Suprapubic skin (tissue), 4 donors: ENCODE measurements around the gene PLXNB1. TPM values are rescaled to one million over a fixed set of nuclear protein-coding genes. Genes with fewer than 3 reads are reported as not detected.

Experiments
- DNase-seq, 2 donors: peaks; one replicate each; pipeline ENCODE4 v3.0.0-alpha.2; 2019; ENCODE audit warnings: low spot score in 2 of 2
- H3K27ac ChIP-seq: fragments of 200-600 bp; sonication (generic); one replicate; pipeline ENCODE4 v1.5.1; 2019
- H3K27me3 ChIP-seq: fragments of 200-600 bp; sonication (generic); one replicate; pipeline ENCODE4 v1.5.1; 2019
- H3K36me3 ChIP-seq: fragments of 200-600 bp; sonication (generic); one replicate; pipeline ENCODE4 v1.5.1; 2019
- H3K4me1 ChIP-seq: fragments of 200-600 bp; sonication (generic); one replicate; pipeline ENCODE4 v1.5.1; 2019
- H3K4me3 ChIP-seq: fragments of 200-600 bp; sonication (generic); one replicate; pipeline ENCODE4 v1.5.1; 2019; ENCODE audit warnings: mild to moderate bottlenecking
- H3K9me3 ChIP-seq: fragments of 200-600 bp; sonication (generic); one replicate; pipeline ENCODE4 v1.5.1; 2019
- EP300 ChIP-seq: sonication (generic); formaldehyde crosslinking; IDR thresholded peaks from one replicate; pipeline ENCODE4 v1.6.1; 2017; ENCODE audit warnings: antibody characterized with exemption
- POLR2A ChIP-seq, 2 donors: fragments of 450-650 bp; IDR thresholded peaks; one replicate each; pipeline ENCODE4 v1.6.1; 2017; ENCODE audit warnings: antibody characterized with exemption in 2 of 2, mild to moderate bottlenecking in 2 of 2, moderate library complexity in 2 of 2
- POLR2AphosphoS5 ChIP-seq, 3 donors: sonication (generic); formaldehyde crosslinking; IDR thresholded peaks; one replicate each; pipeline ENCODE4 v1.6.1; 2017; ENCODE audit warnings: antibody characterized with exemption in 3 of 3
- WGBS: methylation state at CpG from one replicate; pipeline ENCODE4 v1.1.5; 2018; 5-methylcytosine and 5-hydroxymethylcytosine counted together
- total RNA-seq, 4 donors: library from RNA; depleted of rRNA; stranded (reverse); fragments of >200 nt; gene quantifications; one replicate each; pipeline ENCODE4 v1.1.0, GENCODE V29; 2016
- TF ChIP-seq, protein P1 (sequence below), 2 donors: fragments of 200-600 bp in 1 of 2; fragments of 450-650 bp in 1 of 2; sonication (generic) in 1 of 2; IDR thresholded peaks; one replicate each; pipeline ENCODE4 v1.5.1; 2016 to 2019; ENCODE audit warnings: antibody characterized with exemption in 2 of 2, mild to moderate bottlenecking in 1 of 2, moderate library complexity in 1 of 2

Gene PLXNB1, protein sequence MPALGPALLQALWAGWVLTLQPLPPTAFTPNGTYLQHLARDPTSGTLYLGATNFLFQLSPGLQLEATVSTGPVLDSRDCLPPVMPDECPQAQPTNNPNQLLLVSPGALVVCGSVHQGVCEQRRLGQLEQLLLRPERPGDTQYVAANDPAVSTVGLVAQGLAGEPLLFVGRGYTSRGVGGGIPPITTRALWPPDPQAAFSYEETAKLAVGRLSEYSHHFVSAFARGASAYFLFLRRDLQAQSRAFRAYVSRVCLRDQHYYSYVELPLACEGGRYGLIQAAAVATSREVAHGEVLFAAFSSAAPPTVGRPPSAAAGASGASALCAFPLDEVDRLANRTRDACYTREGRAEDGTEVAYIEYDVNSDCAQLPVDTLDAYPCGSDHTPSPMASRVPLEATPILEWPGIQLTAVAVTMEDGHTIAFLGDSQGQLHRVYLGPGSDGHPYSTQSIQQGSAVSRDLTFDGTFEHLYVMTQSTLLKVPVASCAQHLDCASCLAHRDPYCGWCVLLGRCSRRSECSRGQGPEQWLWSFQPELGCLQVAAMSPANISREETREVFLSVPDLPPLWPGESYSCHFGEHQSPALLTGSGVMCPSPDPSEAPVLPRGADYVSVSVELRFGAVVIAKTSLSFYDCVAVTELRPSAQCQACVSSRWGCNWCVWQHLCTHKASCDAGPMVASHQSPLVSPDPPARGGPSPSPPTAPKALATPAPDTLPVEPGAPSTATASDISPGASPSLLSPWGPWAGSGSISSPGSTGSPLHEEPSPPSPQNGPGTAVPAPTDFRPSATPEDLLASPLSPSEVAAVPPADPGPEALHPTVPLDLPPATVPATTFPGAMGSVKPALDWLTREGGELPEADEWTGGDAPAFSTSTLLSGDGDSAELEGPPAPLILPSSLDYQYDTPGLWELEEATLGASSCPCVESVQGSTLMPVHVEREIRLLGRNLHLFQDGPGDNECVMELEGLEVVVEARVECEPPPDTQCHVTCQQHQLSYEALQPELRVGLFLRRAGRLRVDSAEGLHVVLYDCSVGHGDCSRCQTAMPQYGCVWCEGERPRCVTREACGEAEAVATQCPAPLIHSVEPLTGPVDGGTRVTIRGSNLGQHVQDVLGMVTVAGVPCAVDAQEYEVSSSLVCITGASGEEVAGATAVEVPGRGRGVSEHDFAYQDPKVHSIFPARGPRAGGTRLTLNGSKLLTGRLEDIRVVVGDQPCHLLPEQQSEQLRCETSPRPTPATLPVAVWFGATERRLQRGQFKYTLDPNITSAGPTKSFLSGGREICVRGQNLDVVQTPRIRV (N-terminal part only)
- total RNA-seq, result 100 to 1,000 TPM; 188 to 384 (median 220) TPM

DNA sequence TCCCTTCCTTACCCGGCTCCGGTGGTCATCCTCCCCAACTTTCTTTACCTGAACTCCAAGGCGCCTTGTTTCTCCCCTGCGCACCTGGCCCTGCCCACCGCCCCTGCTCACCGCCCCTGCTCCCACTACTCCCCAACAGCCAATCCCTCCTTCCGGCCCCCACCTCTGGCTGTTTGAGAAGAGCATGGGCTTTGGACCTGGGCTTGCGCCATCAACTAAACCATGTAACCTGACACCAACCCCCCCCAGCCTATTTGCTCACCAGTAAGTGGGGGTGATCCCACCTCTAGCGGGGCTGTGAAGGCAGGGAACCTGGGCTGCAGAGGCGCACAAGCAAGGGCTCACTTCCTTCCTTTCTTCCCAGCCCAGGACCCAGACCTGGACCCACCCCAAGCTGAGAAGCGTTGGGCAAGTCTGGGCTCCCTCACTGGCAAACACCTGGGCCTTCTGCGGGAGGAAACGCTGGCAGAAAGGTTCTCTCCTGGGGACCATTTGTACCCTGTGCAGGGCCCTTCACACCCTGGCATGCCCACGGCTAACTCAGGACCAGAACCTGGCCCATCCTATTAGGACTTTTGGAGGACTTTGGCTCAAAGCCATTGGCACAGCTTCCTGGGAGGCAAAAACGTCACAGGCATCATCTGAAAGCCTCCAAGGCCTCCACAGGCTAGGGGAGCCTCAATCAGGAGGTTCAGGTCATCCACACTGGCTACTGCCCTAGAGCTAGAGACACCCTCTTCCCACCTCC is at the start of gene PLXNB1:
TSS of gene PLXNB1 (minus strand) at position 127 of the 748 bp plus-strand sequence. CDS start 5,475 bp downstream, outside the sequence.
- H3K4me3 ChIP-seq, result peak within 1 kb of the TSS; percentile 93
- peaks cover 90% of the 10 kb centered on the region for H3K4me1 ChIP-seq
- TF ChIP-seq EP300 (no peak), POLR2A (IDR thresholded peaks at IDR 0.05) (no peak), POLR2AphosphoS5 (IDR thresholded peaks at IDR 0.05) (no peak)
- TF ChIP-seq, protein P1, sequence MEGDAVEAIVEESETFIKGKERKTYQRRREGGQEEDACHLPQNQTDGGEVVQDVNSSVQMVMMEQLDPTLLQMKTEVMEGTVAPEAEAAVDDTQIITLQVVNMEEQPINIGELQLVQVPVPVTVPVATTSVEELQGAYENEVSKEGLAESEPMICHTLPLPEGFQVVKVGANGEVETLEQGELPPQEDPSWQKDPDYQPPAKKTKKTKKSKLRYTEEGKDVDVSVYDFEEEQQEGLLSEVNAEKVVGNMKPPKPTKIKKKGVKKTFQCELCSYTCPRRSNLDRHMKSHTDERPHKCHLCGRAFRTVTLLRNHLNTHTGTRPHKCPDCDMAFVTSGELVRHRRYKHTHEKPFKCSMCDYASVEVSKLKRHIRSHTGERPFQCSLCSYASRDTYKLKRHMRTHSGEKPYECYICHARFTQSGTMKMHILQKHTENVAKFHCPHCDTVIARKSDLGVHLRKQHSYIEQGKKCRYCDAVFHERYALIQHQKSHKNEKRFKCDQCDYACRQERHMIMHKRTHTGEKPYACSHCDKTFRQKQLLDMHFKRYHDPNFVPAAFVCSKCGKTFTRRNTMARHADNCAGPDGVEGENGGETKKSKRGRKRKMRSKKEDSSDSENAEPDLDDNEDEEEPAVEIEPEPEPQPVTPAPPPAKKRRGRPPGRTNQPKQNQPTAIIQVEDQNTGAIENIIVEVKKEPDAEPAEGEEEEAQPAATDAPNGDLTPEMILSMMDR (IDR thresholded peaks at IDR 0.05), result no peak
- 21% methylated on average over 13 of the region's 15 CpGs for WGBS
- no peaks in the 10 kb centered on the region for H3K27me3 ChIP-seq
- H3K9me3 ChIP-seq, result no peaks in the 10 kb centered on the region
- peaks cover 10% of the 10 kb centered on the region for H3K36me3 ChIP-seq
- DNase-seq, result peak; percentile 89
- peak within 1 kb of the TSS; percentile 97 for H3K27ac ChIP-seq

DNA sequence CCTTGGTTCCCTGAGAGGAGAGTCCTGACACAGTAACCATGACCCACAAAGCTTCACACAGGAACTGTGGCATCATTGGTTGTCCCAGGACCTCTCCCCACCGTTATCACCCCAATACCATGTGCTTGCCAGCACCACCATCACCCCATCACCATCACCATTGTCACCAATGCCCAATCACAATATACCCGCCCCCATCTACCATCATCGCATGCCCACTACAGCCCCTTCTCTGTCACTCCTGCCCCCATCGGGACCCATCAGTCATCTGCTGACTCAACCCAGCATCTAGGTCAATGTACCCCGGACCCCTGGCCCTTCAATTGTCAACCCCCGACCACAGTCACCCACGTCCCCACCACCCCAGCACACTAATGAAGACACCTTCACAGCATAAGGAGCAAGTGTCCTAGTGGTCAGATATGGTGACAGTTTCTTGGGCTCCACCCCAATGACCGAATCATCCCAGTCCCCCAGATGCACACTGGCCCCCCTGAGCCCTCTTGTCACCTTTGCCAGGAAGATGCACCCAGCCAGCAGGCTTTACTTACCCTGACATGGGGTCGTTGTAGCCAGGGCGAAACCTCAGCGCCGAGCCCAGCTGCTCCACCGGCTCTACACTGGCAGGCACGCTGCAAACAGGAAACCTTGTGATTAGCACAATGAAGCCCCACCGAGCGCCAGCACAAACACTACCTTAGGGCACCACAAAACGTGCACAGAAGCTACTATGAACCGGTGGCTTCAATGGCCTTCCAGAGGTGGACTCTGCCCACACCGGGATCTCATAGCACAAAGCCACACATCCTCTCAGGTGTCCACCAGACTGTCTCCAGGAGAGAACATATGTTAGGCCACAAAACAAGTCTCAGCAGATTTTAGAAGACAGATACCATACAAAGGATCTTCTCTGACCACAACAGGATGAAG is 49.0 kb upstream of the PLXNB1 start:
- Histone ChIP-seq H3K4me3 (no peak overlapping the region), H3K4me1 (no peaks in the 10 kb centered on the region), H3K9me3 (no peaks in the 10 kb centered on the region), H3K36me3 (peaks cover 7% of the 10 kb centered on the region), H3K27me3 (no peaks in the 10 kb centered on the region), H3K27ac (no peak overlapping the region)
- peak in 1 of 2 donors; percentile 59 for DNase-seq
- no peak for TF ChIP-seq POLR2AphosphoS5 (IDR thresholded peaks at IDR 0.05)
- TF ChIP-seq POLR2A (IDR thresholded peaks at IDR 0.05), result no peak
- WGBS, result 89% methylated on average over 19 of the region's 19 CpGs

DNA sequence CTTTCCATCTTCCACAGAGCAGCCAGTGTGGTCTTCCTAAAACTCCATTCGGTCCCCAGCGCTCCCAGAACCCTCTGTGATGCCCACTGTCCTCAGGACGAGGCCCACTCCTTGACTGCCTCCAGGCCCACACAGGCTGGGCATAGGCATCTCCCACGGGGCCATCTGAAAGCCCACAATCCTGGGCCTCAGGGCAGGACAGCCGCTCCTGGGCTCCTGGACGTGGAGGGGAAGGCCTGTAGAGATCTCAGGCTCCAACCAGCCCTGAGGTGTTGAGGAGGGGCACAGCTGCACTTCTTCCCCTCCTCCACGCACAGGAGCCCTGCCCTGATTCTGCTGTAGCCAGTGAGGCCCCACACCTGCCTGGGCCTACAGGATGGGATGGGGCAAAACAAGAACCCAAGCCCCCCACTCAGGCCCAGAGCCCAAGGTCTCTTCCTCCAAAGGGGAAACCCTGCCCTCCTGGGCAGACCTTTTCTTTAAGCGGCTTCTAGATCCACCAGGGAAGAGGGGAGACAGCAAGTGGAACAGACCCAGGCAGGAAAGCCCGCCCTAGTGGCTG is 48.2 kb upstream of the PLXNB1 start:
- no peak overlapping the region for H3K4me3 ChIP-seq
- peaks cover 7% of the 10 kb centered on the region for H3K36me3 ChIP-seq
- no peak for TF ChIP-seq POLR2A (IDR thresholded peaks at IDR 0.05)
- TF ChIP-seq, protein P1 (IDR thresholded peaks at IDR 0.05), result no peak
- TF ChIP-seq POLR2AphosphoS5 (IDR thresholded peaks at IDR 0.05), result no peak
- TF ChIP-seq EP300, result no peak
- no peak overlapping the region for H3K27ac ChIP-seq
- WGBS, result 74% methylated on average over 8 of the region's 9 CpGs
- H3K4me1 ChIP-seq, result peaks cover 8% of the 10 kb centered on the region
- no peaks in the 10 kb centered on the region for H3K9me3 ChIP-seq
- peak in 1 of 2 donors; percentile 57 for DNase-seq
- no peaks in the 10 kb centered on the region for H3K27me3 ChIP-seq

DNA sequence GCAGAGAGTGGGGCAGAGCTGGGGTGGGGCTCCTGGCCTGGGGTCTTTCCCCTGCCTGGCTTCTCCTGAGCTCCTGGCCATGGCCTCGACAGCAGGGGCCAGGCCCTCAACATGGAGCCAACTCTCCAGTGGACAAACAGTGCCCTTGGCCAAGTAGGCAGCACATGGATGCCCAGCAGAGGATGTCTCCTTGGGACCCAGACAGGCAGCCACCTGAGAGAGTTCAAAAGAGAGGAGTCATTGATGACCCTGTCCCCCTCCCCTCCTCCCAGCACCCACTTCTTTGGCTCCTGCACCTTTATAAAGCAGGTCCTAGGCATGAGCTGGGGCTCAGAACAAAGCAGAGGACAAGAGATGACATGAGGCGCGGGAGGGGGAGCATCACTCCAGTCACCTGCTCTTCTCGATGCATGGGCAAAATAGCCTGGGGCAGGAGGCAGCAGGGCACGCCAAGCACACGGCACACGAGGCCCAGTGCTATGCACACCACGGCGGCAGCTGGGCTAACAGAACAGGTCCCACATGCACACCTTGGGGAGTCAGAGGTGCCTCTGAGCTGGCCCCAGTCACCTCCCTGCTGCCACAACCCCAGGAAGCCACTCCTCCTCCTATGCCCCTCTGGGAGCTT is 46.7 kb upstream of the PLXNB1 start:
- TF ChIP-seq EP300 (no peak), POLR2AphosphoS5 (IDR thresholded peaks at IDR 0.05) (no peak), POLR2A (IDR thresholded peaks at IDR 0.05) (no peak)
- TF ChIP-seq, protein P1 (IDR thresholded peaks at IDR 0.05), result no peak
- no peaks in the 10 kb centered on the region for H3K27me3 ChIP-seq
- no peak overlapping the region for H3K4me3 ChIP-seq
- no peaks in the 10 kb centered on the region for H3K9me3 ChIP-seq
- H3K36me3 ChIP-seq, result peaks cover 7% of the 10 kb centered on the region
- no peak for DNase-seq
- 77% methylated on average over 7 of the region's 9 CpGs for WGBS
- H3K27ac ChIP-seq, result no peak overlapping the region
- peaks cover 22% of the 10 kb centered on the region for H3K4me1 ChIP-seq
